K562 (cell line): ENCODE measurements around the gene TRIM13. TPM values are rescaled to one million over a fixed set of nuclear protein-coding genes. Genes with fewer than 3 reads are reported as not detected.

ENCODE experiments used
- ATAC-seq: fragments of 200-7000 bp; cut with Tn5 transposase; 3 replicates; pipeline ENCODE4 v1.9.1; 2020; ENCODE audit warnings: moderate library complexity
- BruUV-seq: library from RNA; stranded (reverse); fragments of 400-500 nt; replicated peaks from 2 replicates; lab custom pipeline; 2021; lab: Mats Ljungman, UMichigan
- CTCF ChIA-PET: fragments of 300-600 bp; formaldehyde crosslinking; extraction: SDS; loops from one replicate; lab custom pipeline; 2021; ENCODE audit warnings: low intra/inter-chr PET ratio; lab: Yijun Ruan, JAX
- POLR2A ChIA-PET: fragments of 300-600, 350-650 bp; sonication (Branson Sonifier 250); formaldehyde crosslinking; extraction: SDS; loops from one replicate; lab custom pipeline; 2021; ENCODE audit warnings: antibody characterized with exemption, inconsistent platforms; lab: Yijun Ruan, JAX
- DNase-seq, 4 experiments: peaks; one replicate each; pipeline versions ENCODE4 v3.0.0 to v3.0.0-alpha.2; 2011 to 2018; ENCODE audit warnings: low spot score in 3 of 4, mixed read lengths in 3 of 4; ENCODE audit errors: extremely low read depth in 1 of 4
- FAIRE-seq: peaks from 2 replicates; lab custom pipeline; 2011; peaks lifted over from hg19 to GRCh38; lab: Jason Lieb, UNC
- H2AFZ ChIP-seq: 2 replicates; pipeline ENCODE4 v1.6.0; 2011; ENCODE audit warnings: low read depth, low read length, control low read depth, inconsistent platforms
- H3K27ac ChIP-seq: fragments of 200-600 bp; 3 replicates; pipeline ENCODE4 v1.8.0; 2011; ENCODE audit warnings: low read depth, mild to moderate bottlenecking, control low read depth, inconsistent platforms, low read length, moderate library complexity, mixed read lengths; ENCODE audit errors: extremely low read depth
- H3K27me3 ChIP-seq, 2 experiments: fragments of 300-600 bp in 1 of 2; 2 replicates in 1 of 2; 3 replicates in 1 of 2; pipeline versions ENCODE4 v1.6.0 to v1.8.0; 2011; ENCODE audit warnings: inconsistent platforms in 2 of 2, low read length in 2 of 2, mild to moderate bottlenecking in 1 of 2, mixed read lengths in 1 of 2, moderate library complexity in 1 of 2; ENCODE audit not compliant: control insufficient read depth in 2 of 2, insufficient read depth in 2 of 2
- H3K36me3 ChIP-seq: fragments of 300-600 bp; 3 replicates; pipeline ENCODE4 v1.8.0; 2011; ENCODE audit warnings: mild to moderate bottlenecking, low read length, inconsistent platforms; ENCODE audit not compliant: control insufficient read depth, insufficient read depth
- H3K4me1 ChIP-seq, 2 experiments: fragments of 200-600 bp in 1 of 2; replicated peaks in 1 of 2; 2 replicates in 1 of 2; 3 replicates in 1 of 2; pipeline versions ENCODE4 v1.5.1 to v1.8.0; 2011; ENCODE audit warnings: inconsistent platforms in 2 of 2, low read length in 2 of 2, mild to moderate bottlenecking in 1 of 2, mixed read lengths in 1 of 2, moderate library complexity in 1 of 2; ENCODE audit not compliant: control insufficient read depth in 2 of 2, insufficient read depth in 2 of 2
- H3K4me2 ChIP-seq: 2 replicates; pipeline ENCODE4 v1.6.1; 2011; ENCODE audit warnings: low read length, control low read depth, inconsistent platforms, mixed read lengths; ENCODE audit not compliant: insufficient read depth
- H3K4me3 ChIP-seq: fragments of 200-600 bp; sonication (generic), shearing (Covaris generic); 2 replicates; pipeline ENCODE4 v1.5.1; 2016; ENCODE audit warnings: control low read depth, inconsistent platforms
- H3K79me2 ChIP-seq: fragments of 200-600 bp; 3 replicates; pipeline ENCODE4 v1.8.0; 2011; ENCODE audit warnings: low read length, inconsistent platforms; ENCODE audit not compliant: control insufficient read depth, insufficient read depth
- H3K9ac ChIP-seq, 2 experiments: 2 replicates each; pipeline versions ENCODE4 v1.6.0 to v1.6.1; 2011; ENCODE audit warnings: low read depth in 2 of 2, low read length in 2 of 2, control low read depth in 1 of 2, inconsistent platforms in 1 of 2, mild to moderate bottlenecking in 1 of 2, mixed read lengths in 1 of 2; ENCODE audit not compliant: insufficient read depth in 1 of 2
- H3K9me1 ChIP-seq: one replicate; pipeline ENCODE4 v1.6.0; 2011; ENCODE audit warnings: inconsistent platforms, mild to moderate bottlenecking, low read length, moderate library complexity; ENCODE audit not compliant: control insufficient read depth, insufficient read depth
- H3K9me3 ChIP-seq: replicated peaks from 2 replicates; pipeline ENCODE4 v1.5.1; 2011; ENCODE audit warnings: low read depth, low read length, inconsistent platforms; ENCODE audit not compliant: control insufficient read depth, insufficient read depth
- H4K20me1 ChIP-seq: replicated peaks from 2 replicates; pipeline ENCODE4 v1.6.1; 2011; ENCODE audit warnings: low read length, inconsistent platforms, mixed read lengths; ENCODE audit not compliant: control insufficient read depth, insufficient read depth
- AFF4 ChIP-seq: sonication (generic); formaldehyde crosslinking; IDR thresholded peaks from 2 replicates; pipeline ENCODE4 v1.8.0; 2023; ENCODE audit warnings: mild to moderate bottlenecking, missing genetic modification reagents
- BCLAF1 ChIP-seq, 2 experiments: fragments of 450-650 bp in 1 of 2; IDR thresholded peaks; 2 replicates each; pipeline ENCODE4 v1.6.1; 2011 to 2017; ENCODE audit warnings: low read depth in 2 of 2, antibody characterized with exemption in 1 of 2, borderline replicate concordance in 1 of 2, low read length in 1 of 2, mild to moderate bottlenecking in 1 of 2, mixed read lengths in 1 of 2; ENCODE audit not compliant: control insufficient read depth in 1 of 2
- ELF1 ChIP-seq: fragments of 200-800 bp; sonication (Bioruptor generic); IDR thresholded peaks from 2 replicates; pipeline ENCODE4 v1.6.1; 2016; ENCODE audit warnings: missing genetic modification characterization, missing compliant biosample characterization
- EWSR1 ChIP-seq: fragments of 450-650 bp; IDR thresholded peaks from 2 replicates; pipeline ENCODE4 v1.6.1; 2018; ENCODE audit warnings: borderline replicate concordance, mild to moderate bottlenecking, low read depth, moderate library complexity; ENCODE audit not compliant: partially characterized antibody
- KAT7 ChIP-seq: sonication (generic); formaldehyde crosslinking; IDR thresholded peaks from 2 replicates; pipeline ENCODE4 v1.8.0; 2022; ENCODE audit warnings: missing genetic modification reagents, mild to moderate bottlenecking, borderline replicate concordance
- KLF1 ChIP-seq: fragments of 450-650 bp; IDR thresholded peaks from 2 replicates; pipeline ENCODE4 v1.6.1; 2016; ENCODE audit warnings: missing genetic modification characterization, missing compliant biosample characterization
- SMAD2 ChIP-seq: fragments of 150-350 bp; IDR thresholded peaks from 2 replicates; pipeline ENCODE4 v1.6.1; 2014; ENCODE audit warnings: low read depth, mild to moderate bottlenecking, low read length
- TRIM24 ChIP-seq, 2 experiments: fragments of 450-650 bp; IDR thresholded peaks; 2 replicates each; pipeline ENCODE4 v1.6.1; 2016
- ZBTB1 ChIP-seq: sonication (generic); formaldehyde crosslinking; IDR thresholded peaks from 2 replicates; pipeline ENCODE4 v1.8.1; 2023; ENCODE audit warnings: missing genetic modification reagents, low read depth, mild to moderate bottlenecking, borderline replicate concordance
- ZEB2 ChIP-seq: fragments of 450-650 bp; IDR thresholded peaks from 2 replicates; pipeline ENCODE4 v1.6.1; 2016
- ZKSCAN8 ChIP-seq: fragments of 200-800 bp; sonication (Bioruptor generic); IDR thresholded peaks from 2 replicates; pipeline ENCODE4 v1.6.1; 2016; ENCODE audit warnings: missing genetic modification characterization, missing compliant biosample characterization
- ZNF232 ChIP-seq: sonication (generic); formaldehyde crosslinking; IDR thresholded peaks from 2 replicates; pipeline ENCODE4 v1.8.0; 2022; ENCODE audit warnings: mild to moderate bottlenecking, missing genetic modification reagents
- ZNF324 ChIP-seq: fragments of 250-450 bp; sonication (Bioruptor Pico); IDR thresholded peaks from 2 replicates; pipeline ENCODE4 v1.4.0; 2020; ENCODE audit warnings: mild to moderate bottlenecking
- WGBS: fragments of 100-300 bp; shearing (Covaris generic); methylation state at CpG from one replicate; pipeline ENCODE4 v1.1.6; 2016; ENCODE audit warnings: low coverage, mixed read lengths; ENCODE audit not compliant: insufficient coverage; ENCODE audit errors: missing lambda C conversion rate; 5-methylcytosine and 5-hydroxymethylcytosine counted together
- in situ Hi-C: fragments of 300-500 bp; cut with MboI; formaldehyde crosslinking; loops from 4 replicates; pipeline ENCODE4 v1.15.0; 2018; ENCODE audit warnings: inconsistent platforms, mixed read lengths
- intact Hi-C: fragments of 100-400 bp; cut with micrococcal nuclease; formaldehyde crosslinking; loops from 2 replicates; pipeline ENCODE4 v1.14.2; 2022
- polyA plus RNA-seq, 8 experiments: library from polyadenylated mRNA; depleted of rRNA in 4 of 8; stranded (reverse) in 5 of 8; unstranded in 3 of 8; fragments of >200 nt; fragmentation: Nextera tagmentation in 2 of 8; fragmentation: Illumina TruSeq in 1 of 8; extraction: Ambion mirVana in 2 of 8; extraction: Trizol in 1 of 8; gene quantifications; 2 replicates each; pipeline versions ENCODE4 v1.2.1 to v1.2.3, GENCODE V29; 2011 to 2014; ENCODE audit warnings: inconsistent platforms in 1 of 8, missing spikeins in 1 of 8
- total RNA-seq, 7 experiments: library from RNA; depleted of rRNA in 6 of 7; stranded (reverse); fragments of >200 nt in 6 of 7; fragmentation: Illumina TruSeq in 2 of 7; extraction: Trizol in 2 of 7; gene quantifications; 2 replicates each; pipeline versions ENCODE4 v1.2.1 to v1.2.3, GENCODE V29; 2011 to 2021; ENCODE audit warnings: low replicate concordance in 1 of 7

The TRIM13 gene
- total and polyA plus RNA-seq, 9 of the 15 experiments (the other 6 are each of a cell fraction or from before 2014, with no cell fraction given), result 12.1 to 30.6 (median 17.8) TPM

- DNase-seq, result no peak
- H2AFZ ChIP-seq, result no peak overlapping the region
- no TSS peak for BruUV-seq
- ChIA-PET CTCF (no interaction called here), POLR2A (interaction anchor here (0.6 to 0.7 kb wide), 2 partner anchors 133 to 229 kb away, joined by 3 read pairs; no protein-coding TSS in a partner anchor)
- H4K20me1 ChIP-seq, result no peaks in the 10 kb centered on the region
- peaks cover 14% of the 10 kb centered on the region for H3K79me2 ChIP-seq
- intact Hi-C loops (loop anchor here (10.0 kb wide), 1 partner anchor 621 kb away; no protein-coding TSS in a partner anchor), in situ Hi-C loops (loop anchor here (25.0 kb wide), 1 partner anchor 419 kb away; no protein-coding TSS in a partner anchor)
- H3K27me3 ChIP-seq, result no peaks in the 10 kb centered on the region
- WGBS, result 38% methylated on average over 3 of the region's 5 CpGs
- no peak for FAIRE-seq
- no peaks in the 10 kb centered on the region for H3K9me1 ChIP-seq
- H3K4me2 ChIP-seq, result no peak overlapping the region
- H3K4me1 ChIP-seq, result peaks cover 5 to 7% of the 10 kb centered on the region in 2 experiments; a peak in 4 of 5 replicates
- H3K4me3 ChIP-seq, result no peak overlapping the region
- H3K36me3 ChIP-seq, result peaks cover 9% of the 10 kb centered on the region
- H3K9me3 ChIP-seq, result no peaks in the 10 kb centered on the region
- H3K9ac ChIP-seq, result no peak overlapping the region
- no peak for ATAC-seq
- no peak for TF ChIP-seq AFF4
- no peak for TF ChIP-seq ZNF324 (CRISPR knock-in tag)
- no peak for TF ChIP-seq SMAD2
- TF ChIP-seq ZNF232, result no peak
- no peak for TF ChIP-seq EWSR1
- TF ChIP-seq ZKSCAN8 (CRISPR knock-in tag), result no peak
- TF ChIP-seq ZBTB1, result no peak
- TF ChIP-seq ELF1, result no peak
- no peak for TF ChIP-seq BCLAF1 (IDR thresholded peaks at IDR 0.05; ENCODE audit: borderline replicate concordance in 1 of 2, control insufficient read depth in 1 of 2, low read depth in 2 of 2, low read length in 1 of 2)
- no peak for TF ChIP-seq TRIM24 (IDR thresholded peaks at IDR 0.05)
- no peak for TF ChIP-seq KAT7 (CRISPR knock-in tag)
- no peak for TF ChIP-seq KLF1 (tag)
- no peak for TF ChIP-seq ZEB2
- no peak overlapping the region for H3K27ac ChIP-seq
These were observed 3.2 kb upstream of the TRIM13 start for GRCh38 chr13:49993666-49994065.
